HG02763 (cell line): Measurements from ENCODE around the gene NKTR.
"Not testable (repeated sequence)": the region's sequence is repeated elsewhere in the genome, so short reads cannot be mapped to it uniquely, and the experiment has no call there.

Source experiments
- ATAC-seq: cut with Tn5 transposase; IDR thresholded peaks from one replicate; pipeline ENCODE4 v1.9.1; 2021; ENCODE audit warnings: mild to moderate bottlenecking, moderate library complexity; ENCODE audit not compliant: unreplicated experiment

NKTR gene

GRCh38 chr3:42600111-42600957 is at the start of gene NKTR:
NKTR (plus strand) TSS chr3:42600686; CDS start chr3:42601007, 321 bp downstream.
- peak; percentile 88 for ATAC-seq

GRCh38 chr3:42552830-42553229 is 47.7 kb upstream of the NKTR start:
- no peak for ATAC-seq

GRCh38 chr3:42556089-42556632 is 44.3 kb upstream of the NKTR start:
- ATAC-seq: no peak

- not testable (repeated sequence) for ATAC-seq
Observed at GRCh38 chr3:42556817-42557216, 43.7 kb upstream of the NKTR start.

GRCh38 chr3:42557854-42558253 is 42.6 kb upstream of the NKTR start:
- no peak for ATAC-seq

GRCh38 chr3:42562047-42562907 is 38.2 kb upstream of the NKTR start:
- no peak for ATAC-seq

GRCh38 chr3:42569593-42570142 is 30.8 kb upstream of the NKTR start:
- no peak for ATAC-seq

GRCh38 chr3:42572278-42572677 is 28.2 kb upstream of the NKTR start:
- ATAC-seq: no peak

GRCh38 chr3:42575137-42575741 is 25.2 kb upstream of the NKTR start:
- no peak for ATAC-seq

- no peak for ATAC-seq
Observed at GRCh38 chr3:42578054-42578453, 22.4 kb upstream of the NKTR start.

GRCh38 chr3:42579346-42579745 is 21.1 kb upstream of the NKTR start:
- ATAC-seq: not testable (repeated sequence)

GRCh38 chr3:42581400-42581708 is 19.1 kb upstream of the NKTR start:
- ATAC-seq: no peak

GRCh38 chr3:42581709-42582473 is 18.6 kb upstream of the NKTR start, which contains the start of gene SEC22C:
SEC22C (minus strand) TSS chr3:42581967; CDS start chr3:42569046, 12,921 bp downstream.
- ATAC-seq: peak; percentile 88

GRCh38 chr3:42582474-42583070 is 17.9 kb upstream of the NKTR start:
- no peak for ATAC-seq

- no peak for ATAC-seq
Observed at GRCh38 chr3:42588625-42589024, 11.9 kb upstream of the NKTR start.

- no peak for ATAC-seq
Observed at GRCh38 chr3:42589382-42590109, 10.9 kb upstream of the NKTR start.

- ATAC-seq: no peak
Observed at GRCh38 chr3:42590989-42591756, 9.3 kb upstream of the NKTR start.

GRCh38 chr3:42591811-42592210 is 8.7 kb upstream of the NKTR start:
- no peak for ATAC-seq
